Measurements from ENCODE around the gene DNAJC6.
"Not testable (repeated sequence)": the region's sequence is repeated elsewhere in the genome, so short reads cannot be mapped to it uniquely, and the experiment has no call there.

The DNAJC6 gene

GRCh38 chr1:65355031-65355712, 45.8 kb downstream of the DNAJC6 start:
- DNase-seq (ENCODE audit: low read depth in 1 of 2, low spot score in 1 of 2): no peak

- no peak for DNase-seq (ENCODE audit: low read depth in 1 of 2, low spot score in 1 of 2)
Measured at GRCh38 chr1:65357291-65357960, 48.1 kb downstream of the DNAJC6 start.

GRCh38 chr1:65359888-65360287, 50.5 kb downstream of the DNAJC6 start:
- no peak for DNase-seq (ENCODE audit: low read depth in 1 of 2, low spot score in 1 of 2)

GRCh38 chr1:65360648-65361047, 51.3 kb downstream of the DNAJC6 start:
- DNase-seq (ENCODE audit: low read depth in 1 of 2, low spot score in 1 of 2): no peak

GRCh38 chr1:65362545-65362944, 53.2 kb downstream of the DNAJC6 start:
- no peak for DNase-seq (ENCODE audit: low read depth in 1 of 2, low spot score in 1 of 2)

- DNase-seq (ENCODE audit: low read depth in 1 of 2, low spot score in 1 of 2): no peak
Measured at GRCh38 chr1:65363484-65363883, 54.1 kb downstream of the DNAJC6 start.

- DNase-seq (ENCODE audit: low read depth in 1 of 2, low spot score in 1 of 2): no peak
Measured at GRCh38 chr1:65368403-65368802, 59.1 kb downstream of the DNAJC6 start.

GRCh38 chr1:65371544-65371943, 62.2 kb downstream of the DNAJC6 start:
- no peak for DNase-seq (ENCODE audit: low read depth in 1 of 2, low spot score in 1 of 2)

- no peak for DNase-seq (ENCODE audit: low read depth in 1 of 2, low spot score in 1 of 2)
Measured at GRCh38 chr1:65372557-65372956, 63.2 kb downstream of the DNAJC6 start.

- no peak for DNase-seq (ENCODE audit: low read depth in 1 of 2, low spot score in 1 of 2)
Measured at GRCh38 chr1:65377496-65378246, 68.3 kb downstream of the DNAJC6 start.

- no peak for DNase-seq (ENCODE audit: low read depth in 1 of 2, low spot score in 1 of 2)
Measured at GRCh38 chr1:65378247-65378946, 69.1 kb downstream of the DNAJC6 start.

GRCh38 chr1:65384426-65384825, 75.1 kb downstream of the DNAJC6 start:
- DNase-seq (ENCODE audit: low read depth in 1 of 2, low spot score in 1 of 2): not testable (repeated sequence)

GRCh38 chr1:65386439-65386838, 77.1 kb downstream of the DNAJC6 start:
- DNase-seq (ENCODE audit: low read depth in 1 of 2, low spot score in 1 of 2): no peak

- DNase-seq (ENCODE audit: low read depth in 1 of 2, low spot score in 1 of 2): no peak
Measured at GRCh38 chr1:65387821-65388220, 78.5 kb downstream of the DNAJC6 start.

- DNase-seq (ENCODE audit: low read depth in 1 of 2, low spot score in 1 of 2): no peak
Measured at GRCh38 chr1:65388908-65389695, 79.8 kb downstream of the DNAJC6 start.

- DNase-seq (ENCODE audit: low read depth in 1 of 2, low spot score in 1 of 2): no peak
Measured at GRCh38 chr1:65392497-65392896, 83.2 kb downstream of the DNAJC6 start.

- DNase-seq (ENCODE audit: low read depth in 1 of 2, low spot score in 1 of 2): peak in 1 of 2 donors; percentile 4
Measured at GRCh38 chr1:65393347-65393746, 84.0 kb downstream of the DNAJC6 start.

GRCh38 chr1:65393928-65394327, 84.6 kb downstream of the DNAJC6 start:
- no peak for DNase-seq (ENCODE audit: low read depth in 1 of 2, low spot score in 1 of 2)

- no peak for DNase-seq (ENCODE audit: low read depth in 1 of 2, low spot score in 1 of 2)
Measured at GRCh38 chr1:65395887-65396612, 86.7 kb downstream of the DNAJC6 start.

- no peak for DNase-seq (ENCODE audit: low read depth in 1 of 2, low spot score in 1 of 2)
Measured at GRCh38 chr1:65398083-65398482, 88.7 kb downstream of the DNAJC6 start.

All from activated T-helper 1 cell treated with anti-CD3 and anti-CD28 coated beads, Interleukin-2, amount 50 U/mL, for 16 hours (primary cell).